HG03039 (cell line): ENCODE measurements around the gene MAN1C1.
"Not testable (repeated sequence)": the region's sequence is repeated elsewhere in the genome, so short reads cannot be mapped to it uniquely, and the experiment has no call there.

Experiments used
- ATAC-seq: cut with Tn5 transposase; IDR thresholded peaks from one replicate; pipeline ENCODE4 v1.9.1; 2021; ENCODE audit warnings: mild to moderate bottlenecking, moderate library complexity; ENCODE audit not compliant: unreplicated experiment

MAN1C1 gene

GRCh38 chr1:25583519-25584370, 32.8 kb upstream of the MAN1C1 start:
- ATAC-seq: no peak

DNA sequence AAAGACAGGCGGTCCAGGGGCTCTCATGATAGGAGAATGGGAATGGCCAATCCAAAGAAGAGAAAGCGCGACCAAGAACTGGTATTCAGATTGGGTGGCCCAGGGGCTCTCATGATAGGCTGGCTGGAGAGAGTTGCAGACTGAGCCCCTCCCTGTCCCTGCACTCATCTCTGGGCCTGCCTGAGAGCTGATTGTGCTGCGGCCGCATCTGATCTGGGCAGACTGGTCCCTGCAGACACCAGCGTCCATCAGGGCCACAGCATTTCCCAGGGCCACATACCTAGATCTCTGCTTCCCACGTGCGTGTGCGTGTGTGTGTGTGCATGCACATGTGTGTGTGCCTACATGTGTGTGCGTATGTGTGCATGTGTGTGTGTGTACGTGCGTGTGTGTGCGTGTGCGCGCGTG, 30.4 kb upstream of the MAN1C1 start:
- no peak for ATAC-seq

- no peak for ATAC-seq
These were observed 29.3 kb upstream of the MAN1C1 start for GRCh38 chr1:25587290-25587689.

GRCh38 chr1:25588224-25588623, 28.4 kb upstream of the MAN1C1 start:
- ATAC-seq: not testable (repeated sequence)

- not testable (repeated sequence) for ATAC-seq
These were observed 27.8 kb upstream of the MAN1C1 start for GRCh38 chr1:25588786-25589185.

GRCh38 chr1:25590096-25590824, 26.3 kb upstream of the MAN1C1 start:
- ATAC-seq: no peak

GRCh38 chr1:25593861-25594260, 22.7 kb upstream of the MAN1C1 start:
- ATAC-seq: no peak

DNA sequence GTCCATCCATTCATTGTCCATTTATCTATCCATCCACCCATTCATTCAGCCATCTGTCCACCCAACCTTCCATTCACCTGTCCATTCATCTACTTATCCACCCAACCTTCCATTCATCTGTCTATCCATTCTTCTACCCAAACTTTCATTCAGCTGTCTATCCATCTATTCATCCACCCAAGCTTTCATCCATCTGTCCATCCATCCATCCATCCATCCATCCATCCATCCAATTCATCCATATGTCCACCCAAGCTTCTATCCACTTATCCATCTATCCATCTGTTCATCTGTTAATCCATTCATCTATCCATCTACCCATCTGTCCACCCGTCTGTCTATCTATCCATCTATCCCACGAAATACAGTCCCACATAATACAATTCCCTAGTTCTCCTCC, 21.6 kb upstream of the MAN1C1 start:
- ATAC-seq: no peak

DNA sequence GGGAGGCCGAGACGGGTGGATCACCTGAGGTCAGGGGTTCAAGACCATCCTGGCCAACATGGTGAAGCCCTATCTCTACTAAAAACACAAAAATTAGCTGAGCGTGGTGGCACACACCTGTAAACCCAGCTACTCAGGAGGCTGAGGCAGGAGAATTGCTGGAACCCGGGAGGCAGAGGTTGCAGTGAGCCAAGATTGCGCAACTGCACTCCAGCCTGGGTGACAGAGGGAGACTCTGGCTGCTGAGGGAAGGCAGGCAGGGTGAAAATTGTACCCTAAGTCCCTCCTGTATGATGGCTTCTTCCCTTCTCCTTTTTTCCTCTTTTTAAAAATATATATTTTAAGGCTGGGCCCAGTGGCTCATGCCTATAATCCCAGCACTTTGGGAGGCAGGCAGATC, 19.9 kb upstream of the MAN1C1 start:
- ATAC-seq: not testable (repeated sequence)

DNA sequence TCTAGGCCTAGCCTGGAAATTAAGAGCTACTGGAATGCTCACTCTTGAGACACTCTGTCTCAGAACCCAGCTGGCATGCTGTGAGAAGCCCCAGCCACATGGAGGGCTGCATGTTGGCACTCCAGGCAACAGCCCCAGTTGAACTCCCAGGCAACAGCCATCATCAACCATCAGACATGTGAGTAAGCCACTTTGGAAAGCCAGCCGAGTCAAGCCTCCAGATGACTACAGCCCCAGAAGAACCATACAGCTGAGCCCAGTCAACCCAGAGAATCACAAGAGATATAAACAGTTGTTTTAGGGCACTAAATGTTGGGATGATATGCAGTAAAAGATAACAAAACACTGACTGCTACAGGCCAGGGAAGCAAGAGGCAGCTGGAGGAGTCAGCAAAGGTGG, 17.7 kb upstream of the MAN1C1 start:
- no peak for ATAC-seq

GRCh38 chr1:25599969-25600610, 16.5 kb upstream of the MAN1C1 start:
- ATAC-seq: no peak

- ATAC-seq: not testable (repeated sequence)
These were observed 15.5 kb upstream of the MAN1C1 start for GRCh38 chr1:25600971-25601699.

- ATAC-seq: not testable (repeated sequence)
These were observed 12.6 kb upstream of the MAN1C1 start for GRCh38 chr1:25603779-25604538.

- no peak for ATAC-seq
These were observed 9.5 kb upstream of the MAN1C1 start for GRCh38 chr1:25607123-25607522.

DNA sequence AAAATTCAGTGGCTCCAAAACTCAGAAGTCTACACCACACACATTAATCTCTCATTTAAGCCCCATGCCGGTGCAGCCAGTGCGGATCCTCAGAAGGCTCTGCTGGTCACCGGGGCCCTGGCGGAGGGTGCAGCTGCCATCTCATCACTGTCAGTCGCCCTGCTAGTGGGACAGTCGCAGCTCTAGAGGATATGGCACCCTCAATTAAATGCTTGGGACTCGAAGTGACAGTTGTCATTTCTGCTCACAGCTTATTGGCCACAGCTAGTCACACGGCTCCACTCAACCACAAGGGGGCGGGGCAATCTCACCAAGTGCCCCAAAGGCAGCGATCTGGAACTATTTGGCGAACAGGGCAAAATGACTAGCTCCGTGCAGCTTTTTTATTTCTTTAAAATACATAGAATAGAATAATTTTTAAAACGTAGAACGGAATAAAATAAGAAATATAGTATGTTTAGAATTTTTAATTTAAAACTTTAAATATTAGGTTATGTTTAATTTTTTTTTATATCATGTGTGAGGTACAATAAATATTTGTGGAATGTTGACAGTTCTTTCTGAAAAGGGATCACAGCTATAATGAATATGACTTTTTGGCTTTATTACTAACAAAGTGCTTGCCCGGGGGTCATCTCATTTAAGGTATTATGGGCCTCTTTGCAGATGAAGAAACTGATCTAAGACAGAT, 8.0 kb upstream of the MAN1C1 start:
- ATAC-seq: no peak

GRCh38 chr1:25609921-25610320, 6.7 kb upstream of the MAN1C1 start:
- ATAC-seq: no peak

- no peak for ATAC-seq
These were observed 5.6 kb upstream of the MAN1C1 start for GRCh38 chr1:25610822-25611630.

GRCh38 chr1:25611843-25612242, 4.7 kb upstream of the MAN1C1 start:
- ATAC-seq: no peak

GRCh38 chr1:25612421-25612820, 4.2 kb upstream of the MAN1C1 start:
- ATAC-seq: no peak
